ENCODE data around the gene STAC3. TPM values are rescaled to one million over a fixed set of nuclear protein-coding genes. Genes with fewer than 3 reads are reported as not detected.

The STAC3 gene
- total and polyA plus RNA-seq, 2 of the 8 experiments (the other 6 are each of a cell fraction or from before 2014, with no cell fraction given) = 0.70 to 1.3 TPM

DNA sequence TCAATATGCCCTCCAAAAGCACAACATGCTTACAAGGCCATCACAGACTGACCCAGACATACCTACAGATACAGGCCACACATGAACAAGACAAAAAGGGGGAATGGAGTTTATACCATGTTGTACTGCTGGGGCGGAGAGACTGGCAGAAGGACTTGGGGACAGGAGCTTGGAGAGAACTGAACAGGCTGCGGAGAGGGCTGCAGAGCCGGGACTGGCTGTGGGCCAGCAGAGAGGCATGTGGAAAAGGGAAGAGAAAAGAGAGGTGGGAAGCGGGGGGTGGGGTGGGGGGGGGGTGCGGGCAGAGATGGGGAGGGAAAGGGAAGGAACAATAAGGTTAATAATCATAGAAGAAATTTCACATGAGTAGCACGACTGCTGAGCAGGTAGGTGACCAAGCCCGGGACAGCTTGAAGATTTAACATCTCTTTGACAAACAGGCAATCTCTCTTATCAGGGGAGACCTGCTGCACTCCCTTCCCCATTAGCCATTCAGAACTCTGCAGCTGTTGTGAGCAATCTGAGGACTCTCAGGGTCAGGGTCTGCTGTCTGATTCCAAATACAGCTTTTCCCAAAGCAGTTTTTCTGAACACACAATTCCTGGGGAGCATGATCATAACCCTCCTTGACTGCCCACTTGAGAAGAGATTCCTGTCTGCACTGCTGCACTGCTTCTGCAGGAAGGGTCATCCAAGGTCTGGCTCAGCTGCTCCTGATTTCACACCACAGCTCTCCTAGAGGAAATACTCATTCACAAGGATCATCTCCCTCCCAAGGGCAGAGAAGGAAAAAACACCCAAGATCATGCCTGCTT is 21.6 kb upstream of the STAC3 start (continued):
- TF ChIP-seq SUZ12 (IDR thresholded peaks at IDR 0.05; ENCODE audit: low read length) = no peak
